Forelimb muscle (tissue), 1 donor: Measurements from ENCODE around the gene IGF1R. TPM values are rescaled to one million over a fixed set of nuclear protein-coding genes. Genes with fewer than 3 reads are reported as not detected.
A peak's percentile ranks its signal among the peaks of the same experiment; 100 is the strongest.
"Not testable (repeated sequence)": the region's sequence is repeated elsewhere in the genome, so short reads cannot be mapped to it uniquely, and the experiment has no call there.

Experiments
- DNase-seq: peaks from one replicate; pipeline ENCODE4 v3.0.0-alpha.2; 2013; ENCODE audit warnings: low read depth
- polyA plus RNA-seq: library from polyadenylated mRNA; unstranded; fragments of 120-200 nt; gene quantifications from one replicate; pipeline ENCODE4 v1.2.1, GENCODE V29; 2013; ENCODE audit not compliant: insufficient read length

IGF1R gene
- polyA plus RNA-seq, 1 donor, result 14.9 TPM

DNA sequence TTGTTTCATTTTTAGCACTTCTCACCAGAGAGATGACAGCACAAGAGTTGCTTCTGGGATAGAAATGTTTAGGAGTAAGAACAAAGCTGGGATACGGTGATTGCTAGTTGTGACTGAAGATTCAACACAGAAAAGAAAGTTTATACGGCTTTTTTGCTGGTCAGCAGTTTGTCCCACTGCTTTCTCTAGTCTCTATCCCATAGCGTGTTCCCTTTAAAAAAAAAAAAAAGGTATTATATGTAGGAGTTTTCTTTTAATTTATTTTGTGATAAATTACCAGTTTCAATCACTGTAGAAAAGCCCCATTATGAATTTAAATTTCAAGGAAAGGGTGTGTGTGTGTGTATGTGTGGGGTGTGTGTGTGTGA lies 311.3 kb downstream of the IGF1R start:
- no peak for DNase-seq

DNA sequence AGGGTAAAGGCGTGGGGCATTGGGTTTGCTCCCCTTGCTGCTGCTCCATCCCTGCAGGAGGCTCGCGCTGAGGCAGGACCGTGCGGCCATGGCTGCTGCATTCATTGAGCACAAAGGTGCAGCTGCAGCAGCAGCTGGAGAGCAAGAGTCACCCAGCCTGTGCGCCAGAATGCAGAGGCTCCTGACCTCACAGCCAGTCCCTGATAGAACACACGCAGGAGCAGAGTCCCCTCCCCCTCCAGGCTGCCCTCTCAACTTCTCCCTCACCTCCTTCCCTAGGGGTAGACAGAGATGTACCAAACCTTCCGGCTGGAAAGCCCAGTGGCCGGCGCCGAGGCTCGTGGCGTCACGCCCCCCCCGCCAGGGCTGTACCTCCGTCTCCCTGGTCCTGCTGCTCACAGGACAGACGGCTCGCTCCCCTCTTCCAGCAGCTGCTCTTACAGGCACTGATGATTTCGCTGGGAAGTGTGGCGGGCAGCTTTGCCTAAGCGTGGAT lies 312.3 kb downstream of the IGF1R start:
- no peak for DNase-seq

DNA sequence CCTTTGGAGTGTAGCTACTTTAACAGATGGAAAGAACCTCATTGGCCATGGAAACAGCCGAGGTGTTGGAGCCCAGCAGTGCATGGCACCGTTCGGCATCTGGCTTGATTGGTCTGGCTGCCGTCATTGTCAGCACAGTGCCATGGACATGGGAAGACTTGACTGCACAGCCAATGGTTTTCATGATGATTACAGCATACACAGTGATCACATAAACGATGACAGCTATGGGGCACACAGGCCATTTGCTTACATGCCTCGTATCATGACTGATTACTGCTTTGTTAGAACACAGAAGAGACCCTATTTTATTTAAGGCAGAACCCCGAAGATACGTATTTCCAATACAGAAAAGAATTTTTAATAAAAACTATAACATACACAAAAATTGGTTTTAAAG lies 315.1 kb downstream of the IGF1R start:
- no peak for DNase-seq

DNA sequence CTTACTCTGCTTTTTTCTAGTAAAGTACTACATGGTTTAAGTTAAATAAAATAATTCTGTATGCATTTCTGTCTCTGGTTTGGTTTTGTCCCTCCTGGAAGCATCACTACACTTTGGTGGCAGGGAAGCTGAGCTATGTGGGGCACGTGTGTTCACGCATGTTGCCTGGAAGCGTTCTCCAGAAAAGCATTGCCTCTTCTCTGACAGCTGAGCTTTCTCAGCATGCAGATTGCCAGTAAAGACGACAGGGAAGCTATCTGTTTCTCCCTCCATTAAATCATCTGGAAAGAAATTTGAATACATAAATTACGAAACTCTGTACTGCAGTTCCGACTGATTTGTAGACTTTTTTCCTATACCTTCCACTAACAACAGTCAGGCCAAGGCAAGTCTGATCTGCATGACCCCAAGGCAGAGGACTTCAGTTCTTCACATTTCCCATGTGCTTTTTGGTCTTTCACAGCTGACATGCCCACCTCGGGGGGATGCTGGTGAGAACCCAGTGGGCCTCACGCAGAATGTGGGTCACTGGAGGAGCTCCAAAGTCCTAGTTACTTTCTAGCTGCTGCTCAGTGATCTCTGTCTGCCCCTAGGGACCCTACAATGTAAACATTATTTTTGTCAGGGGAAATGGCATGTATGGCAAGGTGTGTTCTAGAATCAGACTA lies 316.3 kb downstream of the IGF1R start:
- no peak for DNase-seq

DNA sequence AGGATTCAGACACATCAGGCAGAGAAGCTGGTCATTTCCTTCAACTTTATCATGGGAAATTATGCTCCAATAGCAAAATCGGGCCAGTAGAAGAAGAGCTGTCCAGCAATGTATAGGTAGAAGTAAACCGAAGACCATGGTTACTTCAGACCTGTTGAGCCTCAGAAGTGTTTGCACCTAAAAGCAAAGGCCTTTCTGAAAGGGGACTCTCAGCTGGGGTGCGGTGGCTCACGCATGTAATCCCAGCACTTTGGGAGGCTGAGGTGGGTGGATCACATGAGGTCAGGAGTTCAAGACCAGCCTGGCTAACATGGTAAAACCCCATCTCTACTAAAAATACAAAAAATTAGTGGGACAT lies 316.8 kb downstream of the IGF1R start:
- not testable (repeated sequence) for DNase-seq

DNA sequence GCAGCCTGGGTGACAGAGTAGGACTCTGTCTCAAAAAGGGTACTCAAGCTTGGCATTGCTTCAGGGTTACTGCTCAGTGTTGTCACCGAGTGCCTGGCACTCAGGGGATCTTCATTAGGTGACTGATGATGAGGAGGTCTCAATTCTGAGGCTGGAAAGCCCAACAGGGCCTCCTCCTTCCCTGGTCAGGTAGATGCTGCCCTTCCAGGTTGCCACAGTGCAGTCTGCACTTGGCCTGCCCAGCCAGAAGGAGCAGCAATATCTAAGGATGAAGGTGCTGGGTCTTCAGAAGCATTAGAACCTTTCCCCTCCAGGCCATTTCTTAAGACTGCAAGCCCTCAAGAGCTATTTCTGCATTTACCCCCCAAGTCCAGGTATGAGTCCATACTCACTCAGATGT lies 317.3 kb downstream of the IGF1R start:
- no peak for DNase-seq

DNA sequence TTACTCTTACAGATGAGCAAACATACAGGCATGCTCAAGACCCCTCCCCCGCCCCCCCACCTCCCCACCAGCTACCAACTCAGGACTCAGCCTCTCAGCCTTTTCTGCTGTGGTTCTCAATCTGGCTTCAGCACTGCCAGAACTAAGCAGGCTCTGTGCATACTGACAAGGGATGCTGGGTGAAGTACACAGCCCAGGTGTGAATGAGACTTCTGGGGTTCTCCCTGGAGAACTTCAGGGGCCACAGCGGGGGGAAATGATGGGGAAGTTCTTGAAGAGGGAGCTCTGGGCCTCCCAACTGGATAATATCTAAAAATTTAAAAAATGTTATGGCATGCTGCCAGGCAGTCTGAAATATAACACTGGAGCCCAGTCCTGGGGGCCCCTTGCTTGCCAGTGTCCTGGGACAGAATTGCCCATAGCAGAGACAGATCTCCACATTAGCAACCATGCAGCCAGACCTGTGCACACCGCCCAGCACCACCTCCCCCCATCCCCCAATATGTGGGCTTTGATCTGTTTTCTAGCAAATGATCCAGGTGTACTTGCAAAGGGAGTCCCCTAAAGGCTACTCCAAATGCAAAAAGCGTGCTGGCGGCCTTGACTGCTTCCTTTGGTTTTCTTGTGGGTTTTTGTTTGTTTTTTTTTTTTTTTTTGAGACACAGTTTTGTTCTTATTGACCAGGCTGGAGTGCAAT lies 317.9 kb downstream of the IGF1R start:
- no peak for DNase-seq

DNA sequence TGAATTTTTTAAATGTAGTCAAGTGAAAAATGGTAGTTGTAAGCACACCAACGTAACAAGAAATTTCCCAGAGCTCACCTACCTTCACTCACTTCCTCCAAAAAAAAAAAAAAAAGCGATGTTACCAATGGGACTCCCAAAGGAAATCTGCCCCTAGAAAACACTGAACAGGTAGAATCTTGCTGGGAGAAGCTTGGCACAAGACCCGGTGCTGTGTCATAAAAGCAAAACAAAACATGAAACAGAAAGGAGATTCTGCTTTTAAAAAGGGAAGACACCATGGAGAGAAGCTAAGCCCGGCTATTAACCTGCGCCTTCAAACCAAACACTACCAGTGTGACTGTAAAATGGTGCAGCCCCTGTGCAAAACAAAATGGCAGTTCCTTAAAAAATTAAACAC lies 318.8 kb downstream of the IGF1R start:
- no peak for DNase-seq

DNA sequence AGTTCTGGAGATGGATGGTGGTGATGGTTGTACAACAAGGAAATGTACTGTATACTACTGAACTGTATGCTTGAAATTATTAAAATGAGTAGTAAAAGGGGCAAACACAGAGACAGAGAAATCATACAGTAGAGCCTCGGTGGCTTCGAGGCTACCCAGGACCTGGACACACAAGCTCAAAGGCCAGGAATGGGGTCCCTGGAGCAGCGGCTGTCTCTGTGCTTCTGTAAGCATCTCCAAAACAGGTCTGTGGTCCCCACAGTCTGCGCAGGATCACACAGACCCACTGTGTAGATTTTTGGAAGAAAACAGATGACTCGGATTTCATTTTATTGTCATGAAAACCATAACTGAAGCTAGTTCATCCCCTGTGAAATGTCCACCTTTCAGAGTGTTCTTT lies 319.6 kb downstream of the IGF1R start:
- no peak for DNase-seq

DNA sequence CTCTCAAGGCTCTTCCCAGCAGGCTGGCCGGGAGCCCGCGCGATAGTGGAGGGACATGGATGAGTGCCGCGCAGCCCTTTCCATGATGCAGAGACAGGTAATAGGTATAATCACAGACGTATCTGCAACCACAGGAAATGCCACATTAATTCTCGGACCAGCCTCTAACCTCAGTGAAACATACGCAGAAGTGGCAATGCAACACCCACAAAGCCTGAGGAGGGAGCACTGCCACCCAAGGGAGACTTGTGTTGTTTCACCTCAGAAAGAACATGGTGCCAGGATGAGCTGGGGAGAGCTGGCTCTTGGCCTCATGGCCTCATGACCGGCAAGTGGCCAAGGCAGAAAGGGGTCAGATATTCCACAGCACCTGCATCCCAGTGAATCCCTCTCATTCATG lies 320.2 kb downstream of the IGF1R start:
- DNase-seq, result no peak

DNA sequence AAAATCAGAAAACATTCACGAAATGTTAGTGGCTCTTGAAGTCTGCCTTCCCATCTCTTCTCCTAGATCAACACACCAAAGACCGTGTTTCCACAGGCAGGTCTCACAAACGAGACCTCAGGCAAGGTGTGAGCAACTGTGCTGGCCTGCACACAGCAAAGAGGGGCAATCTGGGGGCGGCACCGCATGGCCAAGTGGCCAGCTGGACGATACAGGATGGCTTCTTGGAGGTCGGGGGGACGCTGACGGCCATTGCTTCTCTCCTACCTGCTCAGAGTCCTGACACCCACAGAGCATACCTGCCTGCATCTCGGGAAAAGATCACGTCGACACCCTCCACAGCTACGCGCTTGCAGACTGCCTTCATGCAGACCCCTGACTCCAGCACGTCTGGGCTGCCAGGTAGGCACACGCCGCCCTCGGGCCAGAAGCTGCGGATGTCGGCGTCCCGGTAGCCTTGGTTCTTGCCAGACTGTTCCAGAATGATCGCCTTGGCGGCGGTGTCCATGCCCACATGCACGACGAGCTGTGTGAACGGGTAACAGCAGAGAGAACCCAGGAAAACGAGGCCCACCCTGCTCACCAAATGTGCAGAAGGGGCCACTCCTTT lies 320.9 kb downstream of the IGF1R start:
- DNase-seq, result no peak

DNA sequence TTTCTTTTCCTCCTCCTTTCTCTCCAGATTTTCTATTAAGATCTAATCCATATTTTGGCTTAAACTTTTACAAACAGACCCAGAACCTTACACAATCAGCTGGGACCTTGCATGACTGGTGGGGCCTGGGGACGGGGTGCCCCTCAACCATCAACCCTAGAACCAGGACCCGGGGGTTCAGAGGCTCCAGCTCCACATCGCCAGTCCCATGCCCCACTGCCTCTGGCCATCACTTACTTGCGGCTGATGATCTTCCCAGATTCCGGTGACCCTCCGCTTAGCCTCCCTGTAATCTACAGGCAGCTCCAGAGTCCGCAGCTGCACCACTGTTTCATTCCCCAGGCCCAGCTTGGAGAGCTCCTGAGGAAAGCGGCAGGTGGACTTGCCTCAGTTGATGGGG lies 322.5 kb downstream of the IGF1R start:
- DNase-seq, result no peak

DNA sequence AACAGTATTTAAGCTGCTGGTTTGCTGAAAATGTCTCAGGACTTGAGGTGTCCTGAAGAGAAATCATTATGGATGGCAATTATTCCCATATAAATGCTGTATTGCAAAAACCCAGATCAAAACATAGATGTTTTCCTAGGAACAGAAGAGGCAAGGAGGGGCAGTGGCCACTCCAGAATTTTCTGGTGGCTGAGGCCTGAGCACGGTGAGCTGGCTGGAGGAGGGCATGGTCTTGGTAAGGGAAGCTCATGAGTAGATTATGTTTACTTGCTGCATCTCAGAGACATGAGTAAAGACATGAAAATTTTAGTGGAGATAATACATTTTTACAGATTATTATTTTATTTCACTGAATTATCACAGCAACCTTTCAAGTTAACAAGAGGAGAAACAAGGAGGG lies 328.2 kb downstream of the IGF1R start:
- DNase-seq, result no peak

DNA sequence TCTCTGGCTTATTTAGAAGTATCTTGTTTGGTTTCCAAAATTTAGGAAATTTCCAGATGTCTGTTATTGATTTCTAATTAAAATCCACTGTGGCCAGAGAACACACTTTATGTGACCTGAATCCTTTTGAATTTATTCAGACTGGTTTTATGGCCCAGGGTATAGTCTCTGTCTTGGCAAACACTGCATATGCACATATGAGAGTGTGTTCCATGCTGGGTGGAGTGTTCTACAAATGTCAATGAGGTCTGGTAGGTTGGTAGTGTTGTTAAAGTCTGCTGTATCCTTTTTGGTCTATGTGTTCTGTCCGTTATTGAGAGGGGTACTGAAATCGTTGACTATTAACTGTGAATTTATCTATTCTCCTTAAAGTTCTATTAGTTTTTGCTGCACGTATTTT lies 329.1 kb downstream of the IGF1R start:
- no peak for DNase-seq

DNA sequence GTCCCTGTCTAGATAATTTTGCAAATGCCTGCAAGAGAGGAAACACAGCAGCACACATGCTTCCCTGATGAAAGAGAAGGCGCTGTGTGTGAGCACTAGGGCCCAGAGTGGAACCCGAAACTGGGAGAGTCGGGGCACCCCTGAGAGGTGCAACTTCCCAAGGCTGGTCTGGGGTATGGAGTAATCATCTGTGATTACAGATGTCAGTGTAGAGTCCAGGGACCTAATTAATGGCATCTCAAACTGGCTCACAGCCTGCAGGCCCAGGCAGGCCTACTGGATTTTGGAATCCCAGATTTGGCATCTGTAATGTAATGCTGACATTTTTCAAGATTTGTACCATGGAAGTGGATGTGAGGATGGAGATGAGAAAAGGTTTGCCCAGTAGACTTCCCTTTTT lies 329.8 kb downstream of the IGF1R start:
- DNase-seq, result no peak

DNA sequence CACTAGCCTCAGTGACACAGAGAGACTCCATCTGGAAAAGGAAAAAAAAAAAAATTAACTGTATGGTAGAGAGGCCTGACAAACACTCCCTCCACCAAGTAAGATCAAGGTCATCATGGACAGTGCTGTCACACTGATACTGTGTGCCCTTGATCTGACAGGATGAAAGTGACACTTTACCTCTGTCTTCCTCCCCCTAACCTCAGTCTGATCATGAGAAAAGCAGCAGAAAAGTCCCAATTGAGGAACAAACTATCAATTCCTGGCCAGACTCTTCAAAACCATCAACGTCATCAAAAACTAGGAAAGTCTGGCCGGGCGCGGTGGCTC lies 332.5 kb downstream of the IGF1R start:
- no peak for DNase-seq

DNA sequence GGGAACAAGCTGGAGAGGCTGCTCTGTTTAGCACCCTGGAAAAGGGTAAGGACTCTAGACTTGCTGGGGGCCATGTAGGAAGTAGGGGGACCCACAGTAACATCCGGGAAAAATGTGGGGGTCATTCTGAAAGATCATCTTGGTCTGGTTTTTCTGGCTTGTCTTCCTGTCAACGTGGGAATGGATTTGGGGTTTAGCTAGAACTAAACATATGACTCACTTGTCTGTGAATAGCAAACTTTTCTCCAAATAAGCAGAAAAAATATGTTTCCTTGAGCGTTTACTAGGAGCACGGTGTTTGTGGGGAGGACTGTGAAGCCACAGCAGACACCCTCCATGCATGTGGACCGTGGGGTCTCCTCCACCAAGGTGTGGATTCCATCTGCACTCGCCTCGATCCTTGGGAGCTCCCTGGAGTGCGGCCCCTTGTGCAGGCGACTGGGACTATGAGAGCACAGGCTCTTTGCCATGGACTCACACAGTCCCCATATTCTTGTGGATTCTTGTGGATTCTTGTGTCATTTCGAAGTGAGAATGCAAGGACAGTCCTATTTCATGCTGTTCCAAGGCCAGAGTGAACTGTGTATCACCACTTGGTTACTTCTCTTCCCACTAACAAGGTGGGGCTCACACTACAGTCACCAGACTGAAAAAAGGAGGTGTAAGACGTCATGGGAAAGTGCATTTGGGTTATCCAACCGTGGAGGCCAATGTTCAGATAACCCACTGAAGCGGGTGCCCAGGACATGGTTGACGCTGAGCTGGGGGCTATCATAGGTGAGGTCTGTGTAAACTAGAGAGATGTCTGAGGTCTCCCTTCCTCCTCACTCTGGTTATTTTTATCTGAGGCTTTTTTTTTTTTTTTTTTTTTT lies 333.7 kb downstream of the IGF1R start:
- no peak for DNase-seq

DNA sequence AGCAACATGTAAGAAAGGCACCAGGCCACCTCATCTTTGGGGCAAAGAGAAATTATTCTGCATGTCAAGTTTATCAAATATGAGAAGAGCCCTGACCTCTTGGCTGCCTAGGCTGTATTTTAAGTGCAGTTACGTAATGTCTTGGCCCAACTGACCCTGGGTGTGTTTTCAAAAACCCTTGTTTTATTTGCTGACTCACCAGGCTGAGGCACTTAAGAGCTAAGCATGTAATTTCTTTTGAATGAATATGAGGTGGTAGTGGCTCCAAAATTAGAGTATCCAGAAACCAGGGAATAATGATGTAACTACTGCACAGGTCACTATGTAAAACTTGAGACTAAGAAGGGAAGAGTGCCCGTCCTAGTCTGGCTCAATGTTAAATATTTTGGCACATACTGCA lies 335.0 kb downstream of the IGF1R start:
- peak; percentile 6 for DNase-seq

DNA sequence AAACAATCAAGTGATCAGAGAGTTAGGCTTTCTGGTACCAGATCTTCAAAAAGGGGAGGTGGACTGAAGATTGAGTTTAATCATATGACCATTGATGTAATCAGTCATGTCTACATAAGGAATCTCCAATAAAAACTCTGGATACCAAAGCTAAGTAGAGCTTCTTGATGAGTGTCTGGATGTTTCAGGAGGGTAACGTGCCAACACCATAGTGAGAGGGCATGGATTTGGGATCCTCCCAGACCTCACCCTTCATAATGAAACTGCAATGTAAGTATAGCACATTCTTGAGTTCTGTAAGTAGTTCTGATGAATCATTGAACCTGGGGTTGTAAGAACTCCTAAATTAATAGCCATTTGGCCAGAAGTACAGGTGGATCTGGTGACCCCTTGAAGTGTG lies 337.9 kb downstream of the IGF1R start:
- no peak for DNase-seq

DNA sequence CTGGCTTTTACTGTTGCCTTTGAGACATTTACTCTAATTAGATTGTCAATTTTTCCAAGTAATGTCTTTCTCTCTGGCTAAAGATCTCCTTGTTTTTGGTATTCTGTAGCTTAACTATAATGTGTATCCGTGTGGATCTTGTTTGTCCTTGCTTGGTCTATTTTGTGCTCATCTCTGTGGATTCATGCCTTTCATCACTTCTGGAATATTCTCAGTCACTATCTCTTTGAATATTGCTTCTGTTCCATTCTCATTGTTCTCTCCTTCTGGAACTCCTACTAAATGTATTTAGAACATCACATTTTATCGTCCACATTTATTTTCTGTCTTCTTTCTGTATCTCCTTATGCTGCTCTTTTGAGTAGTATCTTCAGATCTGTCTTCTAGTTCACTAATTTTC lies 346.6 kb downstream of the IGF1R start:
- DNase-seq, result no peak

DNA sequence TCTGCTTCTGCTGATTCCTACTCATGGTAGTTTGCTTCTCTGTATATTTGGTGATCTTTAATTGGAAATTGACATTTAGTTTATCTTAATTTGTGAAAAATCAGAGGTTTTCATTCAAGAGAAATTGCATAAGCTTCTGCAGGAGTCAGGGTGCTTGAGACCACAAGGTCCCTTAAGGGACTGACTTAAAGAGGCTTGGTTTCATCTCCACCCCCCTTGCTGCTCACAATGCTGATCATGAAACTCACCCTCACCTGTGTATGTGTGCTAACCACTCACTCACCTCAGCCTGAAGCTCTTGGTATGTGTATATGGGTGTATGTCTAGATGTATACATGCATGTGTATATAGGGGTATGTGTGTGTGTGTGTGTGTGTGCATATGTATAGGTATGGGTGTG lies 347.8 kb downstream of the IGF1R start:
- DNase-seq, result no peak

DNA sequence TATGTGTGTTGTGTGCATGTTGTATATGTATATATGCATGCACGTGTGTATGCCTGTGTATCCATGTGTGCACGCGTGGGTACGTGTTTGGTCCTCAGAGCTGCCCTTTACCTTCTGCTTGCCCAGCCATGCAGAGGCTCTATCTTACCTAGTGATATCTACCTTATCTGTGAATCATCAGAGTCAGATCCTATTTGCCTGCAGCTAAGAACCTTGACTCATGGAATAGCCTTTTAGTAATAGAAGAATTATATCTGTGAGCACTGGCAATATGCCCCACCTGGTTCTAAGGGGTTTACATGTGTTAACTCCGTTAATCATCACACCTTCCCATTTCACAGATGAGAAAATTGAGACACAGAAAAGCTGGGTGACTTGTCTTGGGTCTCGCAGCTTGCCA lies 348.3 kb downstream of the IGF1R start:
- DNase-seq, result no peak

DNA sequence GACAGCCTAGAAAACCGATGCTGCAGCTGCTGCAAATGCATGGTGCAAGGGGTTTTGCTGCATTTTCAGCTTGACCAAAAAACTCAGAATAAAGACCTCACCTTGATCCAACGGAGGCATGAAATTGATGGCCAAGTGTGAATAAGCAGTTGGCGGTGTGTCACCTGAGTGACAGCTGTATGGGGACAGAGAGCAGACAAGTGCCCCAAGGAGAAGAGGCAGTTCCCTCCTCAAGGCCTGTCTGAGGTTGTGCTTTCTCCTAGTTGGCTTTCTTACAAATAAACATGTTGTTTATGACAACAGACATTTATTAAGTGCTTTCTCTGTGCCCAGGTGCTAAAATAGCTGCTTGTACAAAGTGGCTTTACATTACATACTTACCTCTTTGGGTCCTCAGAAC lies 349.0 kb downstream of the IGF1R start:
- DNase-seq, result no peak
